ENCODE data around the gene PRXL2A.

- TF ChIP-seq CTCF (conservative IDR thresholded peaks at IDR 0.05; ENCODE audit: low read depth, low read length) (no peak), RFX5 (IDR thresholded peaks at IDR 0.05; ENCODE audit: low read depth, low read length) (no peak), RAD21 (IDR thresholded peaks at IDR 0.05; ENCODE audit: low read length) (no peak), SMC3 (IDR thresholded peaks at IDR 0.05; ENCODE audit: low read depth, low read length) (no peak)
Measured at GRCh38 chr10:80466724-80467326, 58.5 kb downstream of the PRXL2A start.

Measured in IMR-90 (cell line).